Stomach (tissue), 19 donors: ENCODE data around the gene CLCNKA. TPM values are rescaled to one million over a fixed set of nuclear protein-coding genes. Genes with fewer than 3 reads are reported as not detected.
A peak's percentile ranks its signal among the peaks of the same experiment; 100 is the strongest.

Experiments used
- DNase-seq, 2 donors: peaks; one replicate each; pipeline versions ENCODE4 v3.0.0 to v3.0.0-alpha.2; 2013 to 2019
- H3K27ac ChIP-seq, 5 donors: fragments of 200-600 bp in 4 of 5; sonication (generic) in 4 of 5; one replicate each; pipeline ENCODE4 v1.5.1; 2013 to 2019; ENCODE audit warnings: mild to moderate bottlenecking in 1 of 5, moderate library complexity in 1 of 5
- H3K27me3 ChIP-seq, 3 donors: fragments of 200-600 bp; sonication (generic); one replicate each; pipeline ENCODE4 v1.5.1; 2017 to 2019; ENCODE audit warnings: mixed run types in 1 of 3
- H3K36me3 ChIP-seq, 4 donors: fragments of 200-600 bp; sonication (generic); 1 replicate in 3 of 4; 2 replicates in 1 of 4; pipeline ENCODE4 v1.5.1; 2016 to 2019
- H3K4me1 ChIP-seq, 4 donors: fragments of 200-600 bp; sonication (generic); one replicate each; pipeline ENCODE4 v1.5.1; 2016 to 2019
- H3K4me3 ChIP-seq, 4 donors: fragments of 200-600 bp; sonication (generic) in 3 of 4; one replicate each; pipeline ENCODE4 v1.5.1; 2016 to 2019; ENCODE audit warnings: mild to moderate bottlenecking in 1 of 4
- H3K9me3 ChIP-seq, 4 donors: fragments of 200-600 bp; sonication (generic); one replicate each; pipeline ENCODE4 v1.5.1; 2016 to 2019
- CTCF ChIP-seq, 7 experiments: fragments of 450-650 bp in 4 of 7; fragments of 200-600 bp in 3 of 7; sonication (generic) in 3 of 7; IDR thresholded peaks; one replicate each; pipeline ENCODE4 v1.5.1; 2016 to 2019; ENCODE audit warnings: antibody characterized with exemption in 7 of 7, control low read depth in 2 of 7, mild to moderate bottlenecking in 1 of 7
- EP300 ChIP-seq: sonication (generic); formaldehyde crosslinking; IDR thresholded peaks from one replicate; pipeline ENCODE4 v1.6.1; 2017; ENCODE audit warnings: antibody characterized with exemption
- POLR2A ChIP-seq, 4 donors: fragments of 450-650 bp; IDR thresholded peaks; one replicate each; pipeline ENCODE4 v1.6.1; 2016; ENCODE audit warnings: antibody characterized with exemption in 4 of 4, control low read depth in 2 of 4, mild to moderate bottlenecking in 1 of 4, moderate library complexity in 1 of 4
- POLR2AphosphoS5 ChIP-seq, 3 donors: sonication (generic); formaldehyde crosslinking; IDR thresholded peaks; one replicate each; pipeline ENCODE4 v1.6.1; 2016; ENCODE audit warnings: antibody characterized with exemption in 3 of 3
- WGBS, 5 donors: extraction: QIAGEN DNeasy Blood & Tissue Kit in 3 of 5; methylation state at CpG; one replicate each; pipeline versions ENCODE4 v1.1.5 to v1.1.7; 2013 to 2018; 5-methylcytosine and 5-hydroxymethylcytosine counted together
- intact Hi-C: fragments of 100-400 bp; cut with DNase I; formaldehyde crosslinking; loops from one replicate; pipeline ENCODE4 v1.15.1; 2023; ENCODE audit warnings: low total_unique reads
- long read RNA-seq, 10 donors: transcript quantifications; one replicate each; lab custom pipeline, GENCODE V29; 2026
- polyA plus RNA-seq, 3 donors: library from polyadenylated mRNA; stranded (reverse); fragments of 200-250 nt; gene quantifications; one replicate each; pipeline ENCODE4 v1.2.3, GENCODE V29; 2013
- total RNA-seq, 5 donors: library from RNA; depleted of rRNA; stranded (reverse); fragments of >200 nt; gene quantifications; one replicate each; pipeline versions ENCODE4 v1.1.0 to v1.2.3, GENCODE V29; 2014 to 2016
- donor health status: healthy with polysubstance abuse.
- donor health status: Bipolar disorder and iron deficiency.
- donor health status: healthy.

CLCNKA gene
- total RNA-seq (10 to 100 TPM in 1 of 5 donors, 1 to 10 TPM in 1, under 1 TPM in 1, not detected in 2; 0.55 to 16.1 (median 5.1) TPM), polyA plus RNA-seq (1 to 10 TPM; 2.7 to 6.0 (median 3.9) TPM)
- long read RNA-seq, donor 1: 0 reads
- long read RNA-seq, donor 2: 0 reads
- long read RNA-seq, donor 3: 0 reads
- long read RNA-seq, donor 4: 0 reads
- long read RNA-seq, donor 5: 0 reads
- long read RNA-seq, donor 6: 0 reads
- long read RNA-seq, donor 7: 0 reads
- long read RNA-seq, donor 8: 0 reads
- long read RNA-seq, donor 9: 0 reads
- long read RNA-seq, donor 10: 0 reads

- H3K36me3 ChIP-seq: no peaks in the 10 kb centered on the region
These were observed at the start of gene CLCNKA for GRCh38 chr1:16021681-16022080. CLCNKA (plus strand) TSS chr1:16022036; CDS start chr1:16022620, 584 bp downstream.

GRCh38 chr1:15972409-15972808, 49.4 kb upstream of the CLCNKA start:
- no peaks in the 10 kb centered on the region for H3K27me3 ChIP-seq
- intact Hi-C loops: no loop called here
- 87 to 98% (median 95%) methylated on average over 1 of the region's 1 CpG for WGBS, 5 donors
- H3K4me3 ChIP-seq: no peak overlapping the region
- H3K27ac ChIP-seq: no peak overlapping the region
- TF ChIP-seq EP300 (no peak), POLR2A (IDR thresholded peaks at IDR 0.05) (no peak), POLR2AphosphoS5 (IDR thresholded peaks at IDR 0.05) (no peak), CTCF (IDR thresholded peaks at IDR 0.05) (no peak)
- peaks cover 8 to 48% (median 41%) of the 10 kb centered on the region in 4 donors for H3K36me3 ChIP-seq
- no peak for DNase-seq
- H3K9me3 ChIP-seq: no peaks in the 10 kb centered on the region
- H3K4me1 ChIP-seq: peaks cover 11 to 45% (median 29%) of the 10 kb centered on the region in 4 donors

More at GRCh38 chr1:16021681-16022080, at the start of gene CLCNKA:
- Histone ChIP-seq H3K9me3 (no peaks in the 10 kb centered on the region), H3K27me3 (peaks cover 0 to under 1% (median under 1%) of the 10 kb centered on the region in 3 donors), H3K4me1 (peaks cover 18 to 51% (median 37%) of the 10 kb centered on the region in 4 donors), H3K4me3 (no peak within 1 kb of the TSS), H3K27ac (peak within 1 kb of the TSS in 3 of 5 donors; percentile 20 to 91 (median 85))
- TF ChIP-seq POLR2AphosphoS5 (IDR thresholded peaks at IDR 0.05): no peak
- TF ChIP-seq EP300: no peak
- TF ChIP-seq POLR2A (IDR thresholded peaks at IDR 0.05): no peak
- TF ChIP-seq CTCF (IDR thresholded peaks at IDR 0.05): no peak
- intact Hi-C loops: no loop called here
- 28 to 51% (median 38%) methylated on average over 4 to 6 of the region's 6 CpGs for WGBS, 5 donors
- DNase-seq: peak; percentile 54 to 69

GRCh38 chr1:15973772-15974171, 48.1 kb upstream of the CLCNKA start:
- 95 to 99% (median 96%) methylated on average over 4 of the region's 4 CpGs for WGBS, 5 donors
- no peak overlapping the region for H3K27ac ChIP-seq
- H3K27me3 ChIP-seq: no peaks in the 10 kb centered on the region
- H3K36me3 ChIP-seq: peaks cover 8 to 41% (median 35%) of the 10 kb centered on the region in 4 donors
- peaks cover 11 to 45% (median 29%) of the 10 kb centered on the region in 4 donors for H3K4me1 ChIP-seq
- no peak overlapping the region for H3K4me3 ChIP-seq
- H3K9me3 ChIP-seq: no peaks in the 10 kb centered on the region
- intact Hi-C loops: no loop called here
- no peak for TF ChIP-seq POLR2A (IDR thresholded peaks at IDR 0.05)
- TF ChIP-seq EP300: no peak
- TF ChIP-seq CTCF (IDR thresholded peaks at IDR 0.05): no peak
- no peak for TF ChIP-seq POLR2AphosphoS5 (IDR thresholded peaks at IDR 0.05)
- no peak for DNase-seq

- no peaks in the 10 kb centered on the region for H3K27me3 ChIP-seq
- peaks cover 8 to 30% (median 24%) of the 10 kb centered on the region in 4 donors for H3K36me3 ChIP-seq
- no peak for TF ChIP-seq POLR2AphosphoS5 (IDR thresholded peaks at IDR 0.05)
- no peak for TF ChIP-seq CTCF (IDR thresholded peaks at IDR 0.05)
- TF ChIP-seq EP300: no peak
- TF ChIP-seq POLR2A (IDR thresholded peaks at IDR 0.05): no peak
- H3K4me1 ChIP-seq: peaks cover 11 to 45% (median 29%) of the 10 kb centered on the region in 4 donors
- H3K9me3 ChIP-seq: no peaks in the 10 kb centered on the region
- peak overlapping the region in 1 of 5 donors; percentile 90 for H3K27ac ChIP-seq
- intact Hi-C loops: no loop called here
- WGBS, 5 donors: 43 to 54% (median 49%) methylated on average over 8 to 9 of the region's 9 CpGs
- DNase-seq: no peak
- peak overlapping the region; percentile 79 to 100 (median 98) for H3K4me3 ChIP-seq
These were observed 47.0 kb upstream of the CLCNKA start for GRCh38 chr1:15974855-15975254.
